A673 (cell line): ENCODE measurements around the gene UST. TPM values are rescaled to one million over a fixed set of nuclear protein-coding genes. Genes with fewer than 3 reads are reported as not detected.

Source experiments
- BruUV-seq: library from RNA; stranded (reverse); fragments of 400-500 nt; replicated peaks from 2 replicates; lab custom pipeline; 2021; lab: Mats Ljungman, UMichigan
- CTCF ChIA-PET: fragments of 300-600 bp; sonication (Branson Sonifier 250); formaldehyde crosslinking; loops from one replicate; lab custom pipeline; 2022; ENCODE audit warnings: antibody characterized with exemption; lab: Charles Lee
- POLR2A ChIA-PET: fragments of 300-600 bp; sonication (Branson Sonifier 250); formaldehyde crosslinking; loops from one replicate; lab custom pipeline; 2022; ENCODE audit warnings: antibody characterized with exemption; ENCODE audit not compliant: low non-redundant PET; lab: Charles Lee
- DNase-seq: peaks from one replicate; pipeline ENCODE4 v3.0.0-alpha.2; 2015; ENCODE audit warnings: low spot score
- H3K27ac ChIP-seq: fragments of 200-600 bp; sonication (generic); 2 replicates; pipeline ENCODE4 v1.5.1; 2016; ENCODE audit warnings: mixed run types, low read depth, mild to moderate bottlenecking, mixed read lengths, antibody characterized with exemption, low read length; ENCODE audit not compliant: poor library complexity, severe bottlenecking
- H3K27me3 ChIP-seq: fragments of 200-600 bp; sonication (generic); replicated peaks from 2 replicates; pipeline ENCODE4 v1.6.1; 2017; ENCODE audit warnings: mixed run types, low read depth, mild to moderate bottlenecking, mixed read lengths, antibody characterized with exemption, low read length; ENCODE audit not compliant: insufficient read depth, poor library complexity
- H3K36me3 ChIP-seq: fragments of 200-600 bp; sonication (generic); 2 replicates; pipeline ENCODE4 v1.6.1; 2016; ENCODE audit warnings: mixed run types, mild to moderate bottlenecking, mixed read lengths, antibody characterized with exemption, low read length; ENCODE audit not compliant: insufficient read depth, poor library complexity, severe bottlenecking
- H3K4me1 ChIP-seq: fragments of 200-600 bp; sonication (generic); 2 replicates; pipeline ENCODE4 v1.6.1; 2017; ENCODE audit warnings: mixed run types, mild to moderate bottlenecking, mixed read lengths, antibody characterized with exemption, low read length; ENCODE audit not compliant: insufficient read depth, poor library complexity, severe bottlenecking
- H3K4me3 ChIP-seq: fragments of 200-600 bp; sonication (generic); 2 replicates; pipeline ENCODE4 v1.5.1; 2016; ENCODE audit warnings: low read depth, mixed run types, mild to moderate bottlenecking, mixed read lengths, low read length; ENCODE audit not compliant: poor library complexity, severe bottlenecking
- H3K9me3 ChIP-seq: fragments of 200-600 bp; sonication (generic); 2 replicates; pipeline ENCODE4 v1.6.1; 2016; ENCODE audit warnings: mixed run types, low read depth, mild to moderate bottlenecking, mixed read lengths, antibody characterized with exemption, low read length; ENCODE audit not compliant: poor library complexity, severe bottlenecking
- EZH2 ChIP-seq: fragments of 200-600 bp; sonication (generic); IDR thresholded peaks from 2 replicates; pipeline ENCODE4 v1.6.1; 2017; ENCODE audit warnings: borderline replicate concordance, low read depth, mild to moderate bottlenecking, mixed read lengths, antibody characterized with exemption, low read length; ENCODE audit not compliant: poor library complexity, severe bottlenecking
- intact Hi-C: fragments of 100-400 bp; cut with micrococcal nuclease; formaldehyde crosslinking; loops from one replicate; pipeline ENCODE4 v1.10.0; 2022; ENCODE audit not compliant: unreplicated experiment
- total RNA-seq: library from RNA; stranded (reverse); gene quantifications from 2 replicates; pipeline ENCODE4 v1.2.3, GENCODE V29; 2021
- TF ChIP-seq, protein P1 (sequence below): fragments of 300-800, 200-600 bp; sonication (generic); conservative IDR thresholded peaks from 2 replicates; pipeline ENCODE4 v1.5.1; 2017; ENCODE audit warnings: low read depth, mild to moderate bottlenecking, antibody characterized with exemption, low read length, moderate library complexity, mixed read lengths

Gene UST
- total RNA-seq, 1 experiment from 2014 or later: 1.5 TPM

DNA sequence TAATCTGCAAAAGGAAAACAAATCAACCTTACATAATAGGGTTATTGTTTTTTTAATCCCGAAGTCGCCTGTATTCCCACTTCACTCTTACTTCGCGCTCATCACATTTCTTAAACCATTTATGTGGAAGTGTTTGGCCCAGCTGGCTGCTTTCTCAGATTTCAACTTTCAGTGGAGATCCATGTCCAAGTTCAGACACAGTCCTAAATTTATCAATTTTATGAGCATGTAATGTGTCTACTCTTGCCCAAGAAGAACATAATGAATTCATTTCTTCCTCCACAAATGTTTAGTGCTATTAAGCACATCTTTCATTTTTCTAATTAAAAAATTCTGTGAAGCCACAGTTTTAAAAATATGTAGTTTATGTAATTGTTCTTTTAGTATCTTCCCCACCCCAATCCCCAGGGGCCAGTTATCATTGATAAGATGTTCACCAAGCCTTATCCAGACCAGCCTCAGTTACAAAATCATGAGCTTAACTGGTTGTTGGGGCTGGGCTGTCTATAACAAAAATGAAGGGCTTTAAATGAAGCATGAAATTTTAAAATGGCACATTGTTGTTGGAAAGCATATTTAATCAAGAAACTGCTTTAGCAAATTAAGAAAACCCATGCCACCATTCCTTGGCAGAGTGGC lies 151.7 kb downstream of the UST start:
- intact Hi-C loops: no loop called here
- BruUV-seq: no TSS peak
- Histone ChIP-seq H3K9me3 (no peaks in the 10 kb centered on the region), H3K27ac (no peak overlapping the region), H3K36me3 (no peaks in the 10 kb centered on the region), H3K27me3 (no peaks in the 10 kb centered on the region), H3K4me1 (peaks cover 9% of the 10 kb centered on the region), H3K4me3 (no peak overlapping the region)
- CTCF ChIA-PET: no interaction called here
- peak; percentile 45 for DNase-seq
- TF ChIP-seq, protein P1, sequence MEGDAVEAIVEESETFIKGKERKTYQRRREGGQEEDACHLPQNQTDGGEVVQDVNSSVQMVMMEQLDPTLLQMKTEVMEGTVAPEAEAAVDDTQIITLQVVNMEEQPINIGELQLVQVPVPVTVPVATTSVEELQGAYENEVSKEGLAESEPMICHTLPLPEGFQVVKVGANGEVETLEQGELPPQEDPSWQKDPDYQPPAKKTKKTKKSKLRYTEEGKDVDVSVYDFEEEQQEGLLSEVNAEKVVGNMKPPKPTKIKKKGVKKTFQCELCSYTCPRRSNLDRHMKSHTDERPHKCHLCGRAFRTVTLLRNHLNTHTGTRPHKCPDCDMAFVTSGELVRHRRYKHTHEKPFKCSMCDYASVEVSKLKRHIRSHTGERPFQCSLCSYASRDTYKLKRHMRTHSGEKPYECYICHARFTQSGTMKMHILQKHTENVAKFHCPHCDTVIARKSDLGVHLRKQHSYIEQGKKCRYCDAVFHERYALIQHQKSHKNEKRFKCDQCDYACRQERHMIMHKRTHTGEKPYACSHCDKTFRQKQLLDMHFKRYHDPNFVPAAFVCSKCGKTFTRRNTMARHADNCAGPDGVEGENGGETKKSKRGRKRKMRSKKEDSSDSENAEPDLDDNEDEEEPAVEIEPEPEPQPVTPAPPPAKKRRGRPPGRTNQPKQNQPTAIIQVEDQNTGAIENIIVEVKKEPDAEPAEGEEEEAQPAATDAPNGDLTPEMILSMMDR: no peak
- no peak for TF ChIP-seq EZH2
- POLR2A ChIA-PET: no interaction called here

DNA sequence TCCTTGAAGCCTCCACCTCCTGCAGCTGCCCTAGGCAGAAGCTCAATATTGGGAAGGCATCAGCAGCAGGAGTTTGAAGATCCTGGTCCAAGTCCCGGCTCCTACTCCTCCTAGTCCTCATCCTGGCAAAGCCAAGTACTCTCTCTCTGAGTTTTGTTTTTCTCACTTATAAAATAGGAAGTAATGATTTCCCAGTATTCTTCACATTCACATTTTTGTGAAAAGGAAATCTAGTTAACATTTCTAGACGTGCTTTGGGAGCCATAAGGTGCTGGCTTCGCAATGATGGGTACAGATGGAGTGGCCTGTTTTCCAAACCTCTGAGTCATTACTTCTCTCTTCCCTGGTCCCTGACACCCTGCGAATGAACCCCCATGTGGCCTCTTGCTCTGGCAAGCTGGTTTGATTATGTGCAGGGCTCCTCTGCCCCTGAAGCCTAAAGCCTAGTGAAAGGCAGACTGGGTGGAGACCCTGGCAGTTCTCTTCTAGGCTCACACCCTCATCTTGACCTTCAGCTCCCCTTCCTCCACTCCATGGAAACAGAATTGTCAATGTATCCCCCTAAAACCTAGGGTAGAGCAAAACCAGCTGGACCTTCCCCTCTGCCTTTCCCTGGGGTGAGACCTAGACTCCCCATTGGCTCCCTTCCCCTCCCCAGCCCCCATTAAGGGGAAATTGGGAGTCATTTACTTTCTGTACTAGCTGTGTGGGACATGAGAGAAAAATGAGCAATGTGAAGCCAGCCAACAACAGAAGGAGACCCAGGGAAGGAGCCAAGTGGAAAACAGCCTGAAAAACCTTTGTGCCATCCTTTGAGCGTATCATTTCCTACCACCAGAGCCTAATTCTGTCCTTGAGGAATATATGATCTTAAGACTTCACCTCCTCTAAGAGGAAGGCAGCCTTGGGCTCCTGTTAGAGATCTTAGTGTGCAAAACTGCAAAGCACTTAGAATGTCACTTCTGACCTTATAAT lies 158.4 kb downstream of the UST start:
- H3K36me3 ChIP-seq: no peaks in the 10 kb centered on the region
- TF ChIP-seq EZH2: no peak
- TF ChIP-seq, protein P1: no peak
- H3K27ac ChIP-seq: no peak overlapping the region
- no peaks in the 10 kb centered on the region for H3K4me1 ChIP-seq
- CTCF ChIA-PET: no interaction called here
- H3K27me3 ChIP-seq: no peaks in the 10 kb centered on the region
- no peaks in the 10 kb centered on the region for H3K9me3 ChIP-seq
- BruUV-seq: no TSS peak
- POLR2A ChIA-PET: no interaction called here
- no peak overlapping the region for H3K4me3 ChIP-seq
- no peak for DNase-seq
- intact Hi-C loops: no loop called here

DNA sequence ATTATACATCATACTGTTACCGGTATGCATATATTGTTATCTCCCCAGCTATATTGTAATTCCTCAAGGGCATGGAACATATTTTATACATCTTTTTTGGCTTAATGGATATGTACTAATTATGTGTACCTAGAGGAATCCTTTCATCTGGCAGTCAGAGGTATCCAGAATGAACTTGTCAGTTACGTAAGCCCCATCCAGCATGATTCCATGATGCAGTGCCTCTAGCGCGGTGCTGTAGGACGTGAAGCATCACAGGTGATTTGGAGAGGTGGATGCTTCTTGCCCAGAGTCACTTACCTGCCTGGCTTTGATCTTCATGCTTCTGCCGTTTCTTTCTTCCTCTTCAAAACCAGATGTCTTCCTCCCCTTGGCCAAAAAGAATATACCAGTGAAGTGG lies 159.1 kb downstream of the UST start:
- Histone ChIP-seq H3K9me3 (no peaks in the 10 kb centered on the region), H3K36me3 (no peaks in the 10 kb centered on the region), H3K4me3 (no peak overlapping the region), H3K27ac (no peak overlapping the region), H3K27me3 (no peaks in the 10 kb centered on the region), H3K4me1 (no peaks in the 10 kb centered on the region)
- no peak for DNase-seq
- BruUV-seq: no TSS peak
- CTCF ChIA-PET: no interaction called here
- POLR2A ChIA-PET: no interaction called here
- TF ChIP-seq, protein P1: no peak
- TF ChIP-seq EZH2: no peak
- intact Hi-C loops: no loop called here
